ENCODE data around the gene SLC35G1. TPM values are rescaled to one million over a fixed set of nuclear protein-coding genes. Genes with fewer than 3 reads are reported as not detected.

Gene SLC35G1
- total RNA-seq, 1 experiment from 2014 or later: 3.2 TPM

DNA sequence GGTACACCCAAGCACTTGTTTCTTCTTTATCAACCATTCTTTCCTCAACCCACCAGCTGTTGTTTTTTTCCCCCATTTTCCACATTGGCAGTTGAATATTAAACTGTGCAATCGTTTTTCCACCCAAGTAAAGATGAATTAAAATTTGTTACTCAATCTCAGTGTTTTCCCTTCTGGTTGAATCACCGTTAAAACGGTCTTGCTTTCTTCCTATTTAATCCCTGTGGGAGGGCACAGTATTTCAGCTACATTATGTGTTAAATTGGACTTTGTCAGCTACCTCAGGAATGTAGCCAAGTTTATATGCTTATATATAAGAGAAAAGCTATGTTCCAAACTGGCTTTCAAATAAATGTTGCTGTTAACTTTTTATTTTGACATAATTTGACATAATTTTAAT is 19.9 kb downstream of the SLC35G1 start:
- no peak for DNase-seq (ENCODE audit: unreplicated experiment)
- Mint-ChIP-seq H3K27ac (ENCODE audit: low read depth, unreplicated experiment) (no peak overlapping the region), H3K36me3 (ENCODE audit: insufficient read depth, unreplicated experiment) (no peaks in the 10 kb centered on the region), H3K4me3 (ENCODE audit: unreplicated experiment) (no peak overlapping the region), H3K27me3 (ENCODE audit: insufficient read depth, unreplicated experiment) (no peaks in the 10 kb centered on the region), H3K9me3 (ENCODE audit: unreplicated experiment) (no peaks in the 10 kb centered on the region), H3K4me1 (ENCODE audit: insufficient read depth, unreplicated experiment) (no peaks in the 10 kb centered on the region)
- intact Hi-C loops (cut with micrococcal nuclease): loop anchor here (10.0 kb wide), 1 partner anchor 161 kb away; no protein-coding TSS in a partner anchor
- POLR2A ChIA-PET: interaction anchor here (0.6 kb wide), 1 partner anchor 454 kb away, joined by 3 read pairs; no protein-coding TSS in a partner anchor
- no TSS peak for BruUV-seq (replicated peaks)
- TF ChIP-seq, protein P1, sequence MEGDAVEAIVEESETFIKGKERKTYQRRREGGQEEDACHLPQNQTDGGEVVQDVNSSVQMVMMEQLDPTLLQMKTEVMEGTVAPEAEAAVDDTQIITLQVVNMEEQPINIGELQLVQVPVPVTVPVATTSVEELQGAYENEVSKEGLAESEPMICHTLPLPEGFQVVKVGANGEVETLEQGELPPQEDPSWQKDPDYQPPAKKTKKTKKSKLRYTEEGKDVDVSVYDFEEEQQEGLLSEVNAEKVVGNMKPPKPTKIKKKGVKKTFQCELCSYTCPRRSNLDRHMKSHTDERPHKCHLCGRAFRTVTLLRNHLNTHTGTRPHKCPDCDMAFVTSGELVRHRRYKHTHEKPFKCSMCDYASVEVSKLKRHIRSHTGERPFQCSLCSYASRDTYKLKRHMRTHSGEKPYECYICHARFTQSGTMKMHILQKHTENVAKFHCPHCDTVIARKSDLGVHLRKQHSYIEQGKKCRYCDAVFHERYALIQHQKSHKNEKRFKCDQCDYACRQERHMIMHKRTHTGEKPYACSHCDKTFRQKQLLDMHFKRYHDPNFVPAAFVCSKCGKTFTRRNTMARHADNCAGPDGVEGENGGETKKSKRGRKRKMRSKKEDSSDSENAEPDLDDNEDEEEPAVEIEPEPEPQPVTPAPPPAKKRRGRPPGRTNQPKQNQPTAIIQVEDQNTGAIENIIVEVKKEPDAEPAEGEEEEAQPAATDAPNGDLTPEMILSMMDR (IDR thresholded peaks at IDR 0.05; ENCODE audit: unreplicated experiment): no peak
- CTCF ChIA-PET: interaction anchor here (3.2 kb wide), 1 partner anchor 407 kb away, joined by 25 read pairs; no protein-coding TSS in a partner anchor

- DNase-seq (ENCODE audit: unreplicated experiment): no peak
- intact Hi-C loops (cut with micrococcal nuclease): loop anchor here (10.0 kb wide), 1 partner anchor 159 kb away; no protein-coding TSS in a partner anchor
- Mint-ChIP-seq H3K4me3 (ENCODE audit: unreplicated experiment) (no peak overlapping the region), H3K27me3 (ENCODE audit: insufficient read depth, unreplicated experiment) (no peaks in the 10 kb centered on the region), H3K4me1 (ENCODE audit: insufficient read depth, unreplicated experiment) (no peaks in the 10 kb centered on the region), H3K27ac (ENCODE audit: low read depth, unreplicated experiment) (no peak overlapping the region), H3K36me3 (ENCODE audit: insufficient read depth, unreplicated experiment) (no peaks in the 10 kb centered on the region), H3K9me3 (ENCODE audit: unreplicated experiment) (no peaks in the 10 kb centered on the region)
- TF ChIP-seq, protein P1 (IDR thresholded peaks at IDR 0.05; ENCODE audit: unreplicated experiment): no peak
- BruUV-seq (replicated peaks): no TSS peak
- ChIA-PET CTCF (interaction anchor here (0.9 to 3.2 kb wide), 11 partner anchors 9 to 529 kb away, joined by 3 to 224 read pairs (median 9); no protein-coding TSS in a partner anchor), POLR2A (no interaction called here)
These were observed 21.8 kb downstream of the SLC35G1 start for GRCh38 chr10:93915598-93915997.

GRCh38 chr10:93916257-93917063 is 22.7 kb downstream of the SLC35G1 start:
- ChIA-PET POLR2A (interaction anchor here (0.6 to 2.5 kb wide), 11 partner anchors 12 to 517 kb away, joined by 3 to 20 read pairs (median 3); no protein-coding TSS in a partner anchor), CTCF (interaction anchor here (0.5 to 3.2 kb wide), 47 partner anchors 9 to 630 kb away, joined by 3 to 224 read pairs (median 4); partner anchors contain the start of gene FRA10AC1)
- Mint-ChIP-seq H3K4me1 (ENCODE audit: insufficient read depth, unreplicated experiment) (no peaks in the 10 kb centered on the region), H3K36me3 (ENCODE audit: insufficient read depth, unreplicated experiment) (no peaks in the 10 kb centered on the region), H3K4me3 (ENCODE audit: unreplicated experiment) (no peak overlapping the region), H3K27me3 (ENCODE audit: insufficient read depth, unreplicated experiment) (no peaks in the 10 kb centered on the region), H3K27ac (ENCODE audit: low read depth, unreplicated experiment) (no peak overlapping the region), H3K9me3 (ENCODE audit: unreplicated experiment) (no peaks in the 10 kb centered on the region)
- BruUV-seq (replicated peaks): no TSS peak
- TF ChIP-seq, protein P1 (IDR thresholded peaks at IDR 0.05; ENCODE audit: unreplicated experiment): peak; percentile 46
- peak; percentile 43 for DNase-seq (ENCODE audit: unreplicated experiment)
- intact Hi-C loops (cut with micrococcal nuclease): loop anchor here (1.0 to 10.0 kb wide), 4 partner anchors 158 to 528 kb away; no protein-coding TSS in a partner anchor

DNA sequence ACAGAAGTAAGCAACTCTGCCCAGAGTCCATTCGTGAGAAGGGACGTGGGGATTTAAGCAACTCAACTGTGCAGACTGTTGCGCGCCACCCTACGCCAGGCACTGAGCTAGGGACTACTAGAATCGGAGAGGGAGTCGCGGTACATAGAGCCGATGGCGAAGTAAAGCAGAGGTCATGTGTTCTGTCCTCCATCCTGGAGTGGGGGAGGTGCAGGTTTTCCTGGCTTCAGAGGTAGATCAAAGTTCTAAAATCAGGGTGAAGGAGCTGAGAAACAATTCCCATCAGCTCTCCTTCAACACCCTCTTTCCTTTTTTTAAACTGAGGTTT is 23.2 kb downstream of the SLC35G1 start:
- BruUV-seq (replicated peaks): no TSS peak
- CTCF ChIA-PET: interaction anchor here (0.6 to 3.2 kb wide), 41 partner anchors 8 to 621 kb away, joined by 3 to 224 read pairs (median 4); partner anchors contain the start of gene FRA10AC1
- POLR2A ChIA-PET: interaction anchor here (0.5 to 2.5 kb wide), 9 partner anchors 12 to 516 kb away, joined by 3 to 20 read pairs (median 3); no protein-coding TSS in a partner anchor
- intact Hi-C loops (cut with micrococcal nuclease): loop anchor here (10.0 kb wide), 1 partner anchor 158 kb away; no protein-coding TSS in a partner anchor
- Mint-ChIP-seq H3K4me1 (ENCODE audit: insufficient read depth, unreplicated experiment) (no peaks in the 10 kb centered on the region), H3K9me3 (ENCODE audit: unreplicated experiment) (no peaks in the 10 kb centered on the region), H3K4me3 (ENCODE audit: unreplicated experiment) (no peak overlapping the region), H3K36me3 (ENCODE audit: insufficient read depth, unreplicated experiment) (no peaks in the 10 kb centered on the region), H3K27ac (ENCODE audit: low read depth, unreplicated experiment) (no peak overlapping the region), H3K27me3 (ENCODE audit: insufficient read depth, unreplicated experiment) (no peaks in the 10 kb centered on the region)
- TF ChIP-seq, protein P1 (IDR thresholded peaks at IDR 0.05; ENCODE audit: unreplicated experiment): no peak
- no peak for DNase-seq (ENCODE audit: unreplicated experiment)
